Calu3 (cell line): ENCODE measurements around the gene GRID2. TPM values are rescaled to one million over a fixed set of nuclear protein-coding genes. Genes with fewer than 3 reads are reported as not detected.

Source experiments
- Bru-seq: library from RNA; stranded (reverse); fragments of 400-500 nt; gene quantifications from one replicate; lab custom pipeline; 2021; lab: Mats Ljungman, UMichigan
- BruChase-seq, 2 experiments: library from RNA; stranded (reverse); fragments of 400-500 nt; gene quantifications; one replicate each; lab custom pipeline; 2021; lab: Mats Ljungman, UMichigan
- BruUV-seq: library from RNA; stranded (reverse); fragments of 400-500 nt; replicated peaks from 2 replicates; lab custom pipeline; 2021; lab: Mats Ljungman, UMichigan
- CTCF ChIA-PET: fragments of 300-600 bp; sonication (Branson Sonifier 250); formaldehyde crosslinking; loops from one replicate; lab custom pipeline; 2022; ENCODE audit warnings: antibody characterized with exemption; lab: Charles Lee
- DNase-seq: peaks from one replicate; pipeline ENCODE4 v3.0.0; 2022
- H3K27ac Mint-ChIP-seq: one replicate; pipeline ENCODE4 v1.8.0; 2022; ENCODE audit warnings: mixed read lengths; ENCODE audit not compliant: unreplicated experiment
- H3K27me3 Mint-ChIP-seq: one replicate; pipeline ENCODE4 v1.8.0; 2022; ENCODE audit warnings: mixed read lengths; ENCODE audit not compliant: unreplicated experiment
- H3K36me3 Mint-ChIP-seq: one replicate; pipeline ENCODE4 v1.8.0; 2022; ENCODE audit warnings: mild to moderate bottlenecking, moderate library complexity, mixed read lengths; ENCODE audit not compliant: insufficient read depth, unreplicated experiment
- H3K4me1 Mint-ChIP-seq: one replicate; pipeline ENCODE4 v1.8.0; 2022; ENCODE audit warnings: mild to moderate bottlenecking, low read depth, mixed read lengths; ENCODE audit not compliant: unreplicated experiment
- H3K4me3 Mint-ChIP-seq: one replicate; pipeline ENCODE4 v1.8.0; 2022; ENCODE audit warnings: mild to moderate bottlenecking, low read depth, moderate library complexity, mixed read lengths; ENCODE audit not compliant: unreplicated experiment
- H3K9me3 Mint-ChIP-seq: one replicate; pipeline ENCODE4 v1.8.0; 2022; ENCODE audit warnings: low read depth, mixed read lengths; ENCODE audit not compliant: unreplicated experiment
- CTCF ChIP-seq: fragments of 200-600 bp; IDR thresholded peaks from one replicate; pipeline ENCODE4 v1.8.0; 2022; ENCODE audit warnings: antibody characterized with exemption; ENCODE audit not compliant: unreplicated experiment
- intact Hi-C: fragments of 100-400 bp; cut with micrococcal nuclease; formaldehyde crosslinking; loops from one replicate; pipeline ENCODE4 v1.10.0; 2022; ENCODE audit not compliant: unreplicated experiment
- long read RNA-seq: library from polyadenylated mRNA; stranded (forward); transcript quantifications from one replicate; pipeline ENCODE4 v2.0.0, GENCODE V29; 2022
- total RNA-seq: library from RNA; stranded (reverse); gene quantifications from 2 replicates; pipeline ENCODE4 v1.2.3, GENCODE V29; 2022

GRID2 gene
- total RNA-seq: not detected in 2 replicates
- percentile 2 among the genes with signal in this experiment for Bru-seq, nascent RNA
- BruChase-seq, experiment 1, labeled RNA remaining after a 6-hour chase: percentile 1 among the genes with signal in this experiment
- BruChase-seq, experiment 2, labeled RNA remaining after a 2-hour chase: percentile 2 among the genes with signal in this experiment
- long read RNA-seq: 0 reads

- BruUV-seq: no TSS peak
- CTCF ChIA-PET: no interaction called here
- no peak for TF ChIP-seq CTCF
- Mint-ChIP-seq H3K9me3 (no peaks in the 10 kb centered on the region), H3K4me3 (peak within 1 kb of the TSS; percentile 71), H3K27ac (peak within 1 kb of the TSS; percentile 64), H3K36me3 (peaks cover 9% of the 10 kb centered on the region), H3K27me3 (peaks cover 16% of the 10 kb centered on the region), H3K4me1 (peaks cover 8% of the 10 kb centered on the region)
- DNase-seq: peak; percentile 17
- intact Hi-C loops: loop anchor here (10.0 kb wide), 1 partner anchor 569 kb away; no protein-coding TSS in a partner anchor
Observed at GRCh38 chr4:92303621-92304027, at the start of gene GRID2. GRID2 (plus strand) TSS chr4:92303966.

- no peak for DNase-seq
- intact Hi-C loops: no loop called here
- Mint-ChIP-seq H3K27me3 (no peaks in the 10 kb centered on the region), H3K36me3 (no peaks in the 10 kb centered on the region), H3K27ac (no peak overlapping the region), H3K4me1 (no peaks in the 10 kb centered on the region), H3K4me3 (no peak overlapping the region), H3K9me3 (peaks cover 2% of the 10 kb centered on the region)
- CTCF ChIA-PET: no interaction called here
- BruUV-seq: no TSS peak
- no peak for TF ChIP-seq CTCF
Observed at GRCh38 chr4:92253986-92254671, 49.6 kb upstream of the GRID2 start.

- BruUV-seq: no TSS peak
- no peaks in the 10 kb centered on the region for H3K36me3 Mint-ChIP-seq
- peaks cover 5% of the 10 kb centered on the region for H3K9me3 Mint-ChIP-seq
- no peak overlapping the region for H3K27ac Mint-ChIP-seq
- DNase-seq: no peak
- intact Hi-C loops: no loop called here
- H3K4me3 Mint-ChIP-seq: no peak overlapping the region
- no peak for TF ChIP-seq CTCF
- CTCF ChIA-PET: no interaction called here
- no peaks in the 10 kb centered on the region for H3K4me1 Mint-ChIP-seq
- H3K27me3 Mint-ChIP-seq: no peaks in the 10 kb centered on the region
Observed at GRCh38 chr4:92254767-92255442, 48.9 kb upstream of the GRID2 start.

- BruUV-seq: no TSS peak
- CTCF ChIA-PET: no interaction called here
- intact Hi-C loops: no loop called here
- H3K4me3 Mint-ChIP-seq: no peak overlapping the region
- no peak for DNase-seq
- no peaks in the 10 kb centered on the region for H3K27me3 Mint-ChIP-seq
- no peaks in the 10 kb centered on the region for H3K4me1 Mint-ChIP-seq
- peaks cover 5% of the 10 kb centered on the region for H3K9me3 Mint-ChIP-seq
- TF ChIP-seq CTCF: no peak
- H3K27ac Mint-ChIP-seq: no peak overlapping the region
- H3K36me3 Mint-ChIP-seq: no peaks in the 10 kb centered on the region
Observed at GRCh38 chr4:92255920-92256244, 47.9 kb upstream of the GRID2 start.
